Right ventricle myocardium inferior (tissue), 1 donor: ENCODE results near the gene MLH1. TPM values are rescaled to one million over a fixed set of nuclear protein-coding genes. Genes with fewer than 3 reads are reported as not detected.
A peak's percentile ranks its signal among the peaks of the same experiment; 100 is the strongest.
"Not testable (repeated sequence)": the region's sequence is repeated elsewhere in the genome, so short reads cannot be mapped to it uniquely, and the experiment has no call there.

ENCODE experiments used
- ATAC-seq: fragments of 200-7000 bp; cut with Tn5 transposase; one replicate; pipeline ENCODE4 v1.9.1; 2020; ENCODE audit warnings: mild to moderate bottlenecking, moderate library complexity
- DNase-seq: peaks from one replicate; pipeline ENCODE4 v3.0.0; 2021; ENCODE audit errors: missing footprints
- intact Hi-C: fragments of 100-400 bp; cut with DNase I; formaldehyde crosslinking; loops from one replicate; pipeline ENCODE4 v1.11.0; 2022
- total RNA-seq: library from RNA; stranded (reverse); fragmentation: NEBNext Ultra II Directional; extraction: Animal tissue kit (Norgen Biotek cat#: 25700); gene quantifications from one replicate; pipeline ENCODE4 v1.2.1, GENCODE V29; 2021
- donor health status: DM: no; HTN: yes; CAD: no; lungs with severe emphysema.

MLH1 gene
- total RNA-seq, 1 donor from 2014 or later: 49.3 TPM

- peak; percentile 89 for ATAC-seq
- DNase-seq: peak; percentile 74
- intact Hi-C loops: loop anchor here (2.0 kb wide), 1 partner anchor 26 kb away; no protein-coding TSS in a partner anchor
Observed at GRCh38 chr3:37028329-37028728, 35.0 kb downstream of the MLH1 start.

- no peak for DNase-seq
- peak; percentile 68 for ATAC-seq
- intact Hi-C loops: loop anchor here (2.0 kb wide), 1 partner anchor 26 kb away; no protein-coding TSS in a partner anchor
Observed at GRCh38 chr3:37029111-37029510, 35.8 kb downstream of the MLH1 start.

GRCh38 chr3:37029516-37030163, 36.3 kb downstream of the MLH1 start:
- intact Hi-C loops: loop anchor here (2.0 kb wide), 1 partner anchor 25 kb away; no protein-coding TSS in a partner anchor
- no peak for ATAC-seq
- DNase-seq: no peak

- DNase-seq (no peak), ATAC-seq (no peak)
- intact Hi-C loops: no loop called here
Observed at GRCh38 chr3:37030588-37030987, 37.3 kb downstream of the MLH1 start.

GRCh38 chr3:37031096-37031682, 37.9 kb downstream of the MLH1 start:
- ATAC-seq (peak; percentile 23), DNase-seq (no peak)
- intact Hi-C loops: no loop called here

GRCh38 chr3:37032961-37033360, 39.6 kb downstream of the MLH1 start:
- DNase-seq (peak; percentile 71), ATAC-seq (no peak)
- intact Hi-C loops: no loop called here

GRCh38 chr3:37037352-37037751, 44.0 kb downstream of the MLH1 start:
- ATAC-seq: no peak
- no peak for DNase-seq
- intact Hi-C loops: no loop called here

GRCh38 chr3:37039161-37039846, 46.0 kb downstream of the MLH1 start:
- no peak for DNase-seq
- intact Hi-C loops: no loop called here
- ATAC-seq: no peak

GRCh38 chr3:37040231-37040630, 46.9 kb downstream of the MLH1 start:
- intact Hi-C loops: no loop called here
- ATAC-seq (no peak), DNase-seq (no peak)

- DNase-seq: no peak
- intact Hi-C loops: no loop called here
- ATAC-seq: no peak
Observed at GRCh38 chr3:37041546-37042195, 48.4 kb downstream of the MLH1 start.

GRCh38 chr3:37042712-37043111, 49.4 kb downstream of the MLH1 start:
- intact Hi-C loops, DNase-seq, ATAC-seq: not testable (repeated sequence)

- DNase-seq: no peak
- intact Hi-C loops: loop anchor here (5.0 to 10.0 kb wide), 3 partner anchors 33 to 165 kb away; partner anchors contain the start of genes EPM2AIP1 and MLH1
- peak; percentile 56 for ATAC-seq
Observed at GRCh38 chr3:37050282-37050681, 57.0 kb downstream of the MLH1 start.

GRCh38 chr3:37052860-37053259, 59.5 kb downstream of the MLH1 start:
- ATAC-seq (peak; percentile 33), DNase-seq (no peak)
- intact Hi-C loops: loop anchor here (5.0 to 10.0 kb wide), 3 partner anchors 36 to 162 kb away; partner anchors contain the start of genes EPM2AIP1 and MLH1

- intact Hi-C loops: loop anchor here (5.0 to 10.0 kb wide), 3 partner anchors 36 to 161 kb away; partner anchors contain the start of genes EPM2AIP1 and MLH1
- no peak for DNase-seq
- ATAC-seq: no peak
Observed at GRCh38 chr3:37053337-37053736, 60.0 kb downstream of the MLH1 start.

GRCh38 chr3:37053753-37054152, 60.4 kb downstream of the MLH1 start:
- no peak for DNase-seq
- no peak for ATAC-seq
- intact Hi-C loops: loop anchor here (2.0 to 10.0 kb wide), 4 partner anchors 25 to 161 kb away; partner anchors contain the start of genes EPM2AIP1 and MLH1

- DNase-seq (no peak), ATAC-seq (peak; percentile 84)
- intact Hi-C loops: loop anchor here (2.0 to 10.0 kb wide), 4 partner anchors 26 to 160 kb away; partner anchors contain the start of genes EPM2AIP1 and MLH1
Observed at GRCh38 chr3:37054370-37054769, 61.1 kb downstream of the MLH1 start.

GRCh38 chr3:37055077-37055476, 61.8 kb downstream of the MLH1 start:
- DNase-seq, ATAC-seq: not testable (repeated sequence)
- intact Hi-C loops: loop anchor here (2.0 to 10.0 kb wide), 3 partner anchors 26 to 160 kb away; partner anchors contain the start of genes EPM2AIP1 and MLH1

GRCh38 chr3:37056826-37057225, 63.5 kb downstream of the MLH1 start:
- ATAC-seq: no peak
- intact Hi-C loops: loop anchor here (10.0 kb wide), 2 partner anchors 62 to 158 kb away; partner anchors contain the start of genes EPM2AIP1 and MLH1
- no peak for DNase-seq

- ATAC-seq: no peak
- no peak for DNase-seq
- intact Hi-C loops: loop anchor here (10.0 kb wide), 2 partner anchors 63 to 157 kb away; partner anchors contain the start of genes EPM2AIP1 and MLH1
Observed at GRCh38 chr3:37058117-37058516, 64.8 kb downstream of the MLH1 start.
